ENCODE results near the gene NIBAN1.

DNA sequence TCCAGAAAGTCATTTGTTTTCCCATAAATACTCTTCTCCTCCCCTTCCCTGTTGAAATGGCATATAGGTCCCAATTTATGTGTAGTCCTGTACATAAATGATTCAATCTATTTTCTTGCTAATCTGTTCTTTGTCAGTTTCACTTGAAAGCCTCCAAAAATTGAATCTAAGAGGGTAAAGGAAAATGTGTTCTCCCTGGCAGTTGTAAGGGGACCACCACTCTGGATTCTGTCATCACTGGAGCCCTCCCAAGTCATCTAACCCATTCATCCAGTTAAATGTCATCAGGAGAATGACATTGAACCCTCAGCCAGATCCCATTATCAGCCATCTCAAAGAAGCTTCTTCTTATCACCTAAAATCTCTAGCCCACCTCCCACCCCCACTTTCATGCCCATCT, 36.1 kb upstream of the NIBAN1 start:
- TF ChIP-seq POLR2A (IDR thresholded peaks at IDR 0.05): no peak
- TF ChIP-seq, protein P1, sequence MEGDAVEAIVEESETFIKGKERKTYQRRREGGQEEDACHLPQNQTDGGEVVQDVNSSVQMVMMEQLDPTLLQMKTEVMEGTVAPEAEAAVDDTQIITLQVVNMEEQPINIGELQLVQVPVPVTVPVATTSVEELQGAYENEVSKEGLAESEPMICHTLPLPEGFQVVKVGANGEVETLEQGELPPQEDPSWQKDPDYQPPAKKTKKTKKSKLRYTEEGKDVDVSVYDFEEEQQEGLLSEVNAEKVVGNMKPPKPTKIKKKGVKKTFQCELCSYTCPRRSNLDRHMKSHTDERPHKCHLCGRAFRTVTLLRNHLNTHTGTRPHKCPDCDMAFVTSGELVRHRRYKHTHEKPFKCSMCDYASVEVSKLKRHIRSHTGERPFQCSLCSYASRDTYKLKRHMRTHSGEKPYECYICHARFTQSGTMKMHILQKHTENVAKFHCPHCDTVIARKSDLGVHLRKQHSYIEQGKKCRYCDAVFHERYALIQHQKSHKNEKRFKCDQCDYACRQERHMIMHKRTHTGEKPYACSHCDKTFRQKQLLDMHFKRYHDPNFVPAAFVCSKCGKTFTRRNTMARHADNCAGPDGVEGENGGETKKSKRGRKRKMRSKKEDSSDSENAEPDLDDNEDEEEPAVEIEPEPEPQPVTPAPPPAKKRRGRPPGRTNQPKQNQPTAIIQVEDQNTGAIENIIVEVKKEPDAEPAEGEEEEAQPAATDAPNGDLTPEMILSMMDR (IDR thresholded peaks at IDR 0.05): no peak
- no peak for TF ChIP-seq EP300 (IDR thresholded peaks at IDR 0.05)
- TF ChIP-seq POLR2AphosphoS5 (IDR thresholded peaks at IDR 0.05): no peak

Data from suprapubic skin (tissue), 4 donors.